Hematopoietic multipotent progenitor cell treated with erythropoietin and hydrocortisone succinate and interleukin-3 and kit ligand, for 15 days (in vitro differentiated cells): ENCODE results near the gene CAMK2N2.

Experiments used
- DNase-seq: peaks from one replicate; pipeline ENCODE4 v3.0.0-alpha.2; 2015; ENCODE audit warnings: low spot score

CAMK2N2 gene

DNA sequence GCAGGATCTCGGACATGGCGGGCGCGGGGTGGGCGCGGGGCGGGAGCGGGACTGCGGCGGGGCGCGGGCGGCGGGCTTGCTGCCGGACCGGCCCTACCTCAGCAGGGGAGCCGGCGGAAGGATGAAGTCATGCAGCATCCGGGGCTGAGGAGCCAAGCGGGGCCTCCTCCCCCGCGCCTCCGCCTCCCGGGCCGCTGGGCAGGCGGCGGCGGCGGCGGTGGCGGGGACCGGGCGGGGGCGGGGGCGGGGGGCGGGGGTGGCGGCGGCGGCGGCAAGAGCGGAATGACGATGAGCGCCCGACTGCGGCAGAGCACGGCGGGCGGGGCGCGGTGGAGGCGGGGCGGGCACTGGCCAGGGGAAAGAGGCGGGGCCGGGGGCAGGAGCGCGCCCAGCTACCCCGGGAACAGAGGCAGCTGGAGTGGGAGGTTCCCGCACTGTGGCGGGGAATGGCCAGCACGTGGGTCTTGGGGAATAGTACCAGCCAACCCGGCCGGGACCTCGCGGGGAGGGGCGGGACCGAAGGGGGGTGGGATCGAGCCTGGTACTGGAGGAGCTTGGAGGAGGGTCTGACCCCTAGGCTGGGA, at the start of gene CAMK2N2:
CAMK2N2 (minus strand) TSS at position 284 of the 584 bp plus-strand sequence; CDS start at position 16, 268 bp downstream.
- DNase-seq, result no peak

DNA sequence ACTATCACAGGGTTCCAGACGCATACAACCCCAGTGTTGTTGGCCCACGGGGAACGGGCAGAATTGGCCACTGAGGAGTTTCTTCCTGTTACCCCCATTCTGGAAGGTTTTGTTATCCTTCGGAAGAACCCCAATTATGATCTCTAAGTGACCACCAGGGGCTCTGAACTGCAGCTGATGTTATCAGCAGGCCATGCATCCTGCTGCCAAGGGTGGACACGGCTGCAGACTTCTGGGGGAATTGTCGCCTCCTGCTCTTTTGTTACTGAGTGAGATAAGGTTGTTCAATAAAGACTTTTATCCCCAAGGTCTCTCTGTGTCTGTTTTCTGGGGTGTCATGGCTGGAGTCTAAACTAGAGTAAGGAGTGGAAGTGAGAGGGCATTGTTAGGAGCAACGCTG, 47.4 kb upstream of the CAMK2N2 start:
- DNase-seq, result peak; percentile 21

GRCh38 chr3:184307915-184308314, 46.6 kb upstream of the CAMK2N2 start:
- DNase-seq, result peak; percentile 66

DNA sequence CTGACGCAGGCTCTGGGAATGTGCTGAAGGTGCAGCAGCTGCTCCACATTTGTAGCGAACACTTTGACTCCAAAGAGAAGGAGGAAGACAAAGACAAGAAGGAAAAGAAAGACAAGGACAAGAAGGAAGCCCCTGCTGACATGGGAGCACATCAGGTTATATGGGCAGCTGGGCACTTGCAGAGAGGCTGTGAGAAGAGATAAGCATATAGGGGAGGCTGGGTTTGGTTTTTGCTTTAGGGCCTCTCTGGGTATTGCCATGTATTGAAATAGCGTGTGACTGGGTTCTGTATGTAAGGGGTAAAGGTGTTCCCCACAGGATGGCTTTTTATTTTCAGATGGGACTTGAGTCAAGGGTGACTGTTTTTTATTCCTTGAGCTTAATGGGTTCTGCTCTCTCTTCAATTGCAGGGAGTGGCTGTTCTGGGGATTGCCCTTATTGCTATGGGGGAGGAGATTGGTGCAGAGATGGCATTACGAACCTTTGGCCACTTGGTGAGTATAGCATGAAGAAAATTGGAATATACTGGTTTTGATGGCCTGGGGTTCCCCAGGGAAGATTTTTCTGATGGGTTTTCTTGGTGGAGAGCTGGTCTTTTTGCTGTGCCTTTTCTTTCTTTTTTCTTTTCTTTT, 45.1 kb upstream of the CAMK2N2 start:
- DNase-seq, result peak; percentile 78

DNA sequence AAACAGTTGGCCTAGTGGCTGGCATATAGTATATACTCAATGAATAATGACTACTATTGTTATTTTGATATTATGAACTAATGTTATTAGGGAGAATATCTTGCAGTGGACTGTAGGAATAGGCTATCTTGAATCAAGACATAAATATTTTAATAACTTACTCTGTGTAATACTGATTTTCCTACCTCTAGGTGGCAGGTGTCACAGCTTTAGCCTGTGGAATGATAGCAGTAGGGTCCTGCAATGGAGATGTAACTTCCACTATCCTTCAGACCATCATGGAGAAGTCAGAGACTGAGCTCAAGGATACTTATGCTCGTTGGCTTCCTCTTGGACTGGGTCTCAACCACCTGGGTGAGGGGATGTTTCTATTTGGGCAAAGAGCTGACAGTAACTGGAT, 44.2 kb upstream of the CAMK2N2 start:
- DNase-seq, result peak; percentile 73

GRCh38 chr3:184300378-184300720, 39.0 kb upstream of the CAMK2N2 start:
- DNase-seq, result no peak

- DNase-seq, result peak; percentile 34
Observed at GRCh38 chr3:184299488-184300377, 38.4 kb upstream of the CAMK2N2 start.

GRCh38 chr3:184298759-184299487, 37.6 kb upstream of the CAMK2N2 start, which contains the start of gene PSMD2:
TSS of gene PSMD2 (plus strand) at chr3:184299241. CDS start at chr3:184299267, 26 bp downstream.
- peak; percentile 95 for DNase-seq

DNA sequence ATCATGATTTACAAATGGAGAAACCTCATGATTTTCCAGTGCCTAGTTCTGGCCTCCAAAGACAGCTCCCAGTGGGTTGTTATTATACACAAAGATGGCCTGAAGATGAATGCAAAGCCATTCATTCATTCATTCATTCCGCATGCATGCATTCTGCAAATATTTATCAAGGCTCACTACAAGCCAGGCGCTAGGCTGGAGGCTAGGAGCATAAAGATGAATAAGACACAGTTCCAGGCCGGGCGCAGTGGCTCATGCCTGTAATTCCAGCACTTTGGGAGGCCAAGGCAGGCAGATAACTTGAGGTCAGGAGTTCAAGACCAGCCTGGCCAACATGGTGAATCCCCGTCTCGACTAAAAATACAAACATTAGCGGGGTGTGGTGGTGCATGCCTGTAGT, 35.3 kb upstream of the CAMK2N2 start:
- no peak for DNase-seq

- no peak for DNase-seq
Observed at GRCh38 chr3:184295771-184296170, 34.4 kb upstream of the CAMK2N2 start.

DNA sequence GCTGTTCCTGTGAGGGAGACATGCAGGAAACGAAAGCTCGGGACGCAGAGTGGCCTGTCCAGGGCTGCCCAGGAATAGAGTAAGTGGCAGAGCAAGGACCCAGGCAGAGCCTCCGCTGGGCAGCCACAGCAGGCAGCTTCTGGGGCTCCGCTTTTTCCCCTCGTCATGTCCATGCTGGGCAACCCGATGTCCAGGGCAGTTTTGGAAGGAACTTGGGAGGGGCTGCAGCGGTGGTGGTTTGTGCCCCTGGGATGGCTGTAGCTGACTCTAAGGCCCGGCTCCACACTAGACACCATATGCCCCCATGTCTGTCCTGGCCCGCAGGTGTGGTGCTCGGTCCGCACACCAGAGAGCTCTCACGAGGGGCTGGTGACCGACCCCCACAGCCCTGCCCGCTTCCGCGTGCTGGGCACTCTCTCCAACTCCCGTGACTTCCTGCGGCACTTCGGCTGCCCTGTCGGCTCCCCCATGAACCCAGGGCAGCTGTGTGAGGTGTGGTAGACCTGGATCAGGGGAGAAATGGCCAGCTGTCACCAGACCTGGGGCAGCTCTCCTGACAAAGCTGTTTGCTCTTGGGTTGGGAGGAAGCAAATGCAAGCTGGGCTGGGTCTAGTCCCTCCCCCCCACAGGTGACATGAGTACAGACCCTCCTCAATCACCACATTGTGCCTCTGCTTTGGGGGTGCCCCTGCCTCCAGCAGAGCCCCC, 30.5 kb upstream of the CAMK2N2 start:
- no peak for DNase-seq

GRCh38 chr3:184291044-184291737, 29.8 kb upstream of the CAMK2N2 start:
- no peak for DNase-seq

GRCh38 chr3:184290331-184290730, 29.0 kb upstream of the CAMK2N2 start:
- DNase-seq, result no peak

GRCh38 chr3:184289426-184289938, 28.1 kb upstream of the CAMK2N2 start:
- peak; percentile 58 for DNase-seq

DNA sequence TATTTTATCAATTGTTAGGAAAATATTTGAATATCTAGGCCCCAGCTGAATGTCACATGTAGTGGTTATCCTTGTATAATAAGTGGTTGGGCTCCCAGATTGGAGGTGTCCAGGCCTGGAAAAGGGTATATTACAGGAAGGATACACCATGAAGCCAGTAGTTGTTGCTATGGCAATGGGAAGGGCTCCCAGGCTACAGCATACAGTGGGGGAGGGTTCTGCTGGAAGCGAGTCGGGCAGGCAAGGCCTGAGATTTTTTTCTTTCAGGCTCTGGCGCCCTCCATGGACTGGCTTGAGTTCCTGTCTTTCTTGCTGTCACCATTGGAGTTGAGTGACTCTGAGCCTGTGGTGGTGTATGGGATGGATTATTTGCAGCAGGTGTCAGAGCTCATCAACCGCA, 23.3 kb upstream of the CAMK2N2 start:
- no peak for DNase-seq

- DNase-seq, result no peak
Observed at GRCh38 chr3:184283681-184284080, 22.3 kb upstream of the CAMK2N2 start.

DNA sequence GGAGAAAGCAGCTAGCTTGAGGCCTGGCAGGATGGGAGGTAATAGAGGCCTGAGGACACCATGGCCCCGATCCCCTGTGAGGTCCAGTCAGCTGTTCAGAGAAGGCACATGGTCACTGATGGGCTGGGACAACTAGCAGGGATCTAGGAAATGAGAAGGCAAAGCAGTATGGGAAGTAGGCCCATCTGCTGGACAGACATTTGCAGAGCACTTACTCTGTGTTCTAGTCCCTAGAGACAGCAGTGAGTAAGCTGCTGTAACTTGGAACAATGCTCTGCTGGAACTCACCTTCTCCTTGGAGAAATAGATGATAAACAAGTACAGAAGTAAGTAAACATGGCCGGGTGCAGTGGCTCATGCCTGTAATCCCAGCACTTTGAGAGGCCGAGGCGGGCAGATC, 21.6 kb upstream of the CAMK2N2 start:
- DNase-seq, result no peak

- no peak for DNase-seq
Observed at GRCh38 chr3:184277366-184277765, 16.0 kb upstream of the CAMK2N2 start.

DNA sequence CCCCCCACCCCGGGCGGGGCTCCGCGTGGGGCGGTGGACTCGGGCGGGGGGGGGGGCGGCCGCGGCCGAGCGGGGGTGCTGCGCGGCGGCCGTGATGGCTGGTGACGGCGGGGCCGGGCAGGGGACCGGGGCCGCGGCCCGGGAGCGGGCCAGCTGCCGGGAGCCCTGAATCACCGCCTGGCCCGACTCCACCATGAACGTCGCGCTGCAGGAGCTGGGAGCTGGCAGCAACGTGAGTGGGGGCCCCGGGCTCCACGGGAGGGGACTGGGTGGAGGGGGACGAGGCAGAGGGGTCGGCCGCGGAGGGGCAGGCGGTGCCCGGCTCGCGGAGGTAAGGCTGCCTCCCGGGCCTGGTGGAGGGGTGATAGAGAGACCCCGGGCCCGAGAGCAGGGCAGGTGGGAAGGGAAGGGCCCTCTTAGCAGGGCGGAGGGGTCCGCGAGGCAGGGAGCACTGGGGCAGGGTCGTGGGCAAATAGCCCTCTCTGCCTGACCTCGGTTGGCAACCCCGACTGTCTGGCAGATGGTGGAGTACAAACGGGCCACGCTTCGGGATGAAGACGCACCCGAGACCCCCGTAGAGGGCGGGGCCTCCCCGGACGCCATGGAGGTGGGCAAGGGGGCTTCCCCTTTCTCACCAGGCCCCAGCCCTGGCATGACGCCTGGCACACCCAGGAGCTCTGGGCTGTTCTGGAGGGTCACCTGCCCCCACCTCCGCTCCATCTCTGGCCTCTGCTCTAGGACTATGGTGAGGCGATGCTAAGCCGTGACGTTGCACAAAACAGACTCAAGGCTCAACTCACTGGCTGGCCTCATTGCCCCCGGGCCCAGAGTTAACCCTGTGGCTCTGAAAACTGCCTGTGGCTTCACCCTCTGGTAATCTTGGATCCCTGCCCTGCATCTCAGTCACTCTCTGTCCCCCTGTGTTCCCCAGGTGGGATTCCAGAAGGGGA, 14.9 kb upstream of the CAMK2N2 start, which contains the start of gene ECE2:
ECE2 (plus strand) TSS at position 62 of the 950 bp plus-strand sequence; CDS start at position 194, 132 bp downstream.
- DNase-seq, result no peak

DNA sequence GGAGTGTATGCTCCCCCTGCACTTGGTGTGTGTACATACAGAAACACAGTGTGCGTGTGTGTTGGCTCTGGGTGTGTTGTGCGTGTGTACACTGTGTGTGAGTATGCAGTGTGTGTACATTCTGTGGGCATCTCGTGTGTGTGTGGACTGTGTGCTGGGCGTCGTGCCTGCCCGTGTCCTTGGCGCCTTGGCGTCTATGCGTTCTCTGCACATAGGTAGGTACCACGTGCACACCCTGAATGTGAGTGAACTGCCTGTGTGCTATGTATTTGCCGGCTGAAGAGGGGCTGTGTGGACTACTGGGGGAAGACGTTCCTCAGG, 14.0 kb upstream of the CAMK2N2 start:
- no peak for DNase-seq
